NCI-H345 (cell line): ENCODE measurements around the gene AEN.

Source experiments
- DNase-seq: peaks from one replicate; lab custom pipeline; 2025; lab: John Stamatoyannopoulos, UW

The AEN gene

DNA sequence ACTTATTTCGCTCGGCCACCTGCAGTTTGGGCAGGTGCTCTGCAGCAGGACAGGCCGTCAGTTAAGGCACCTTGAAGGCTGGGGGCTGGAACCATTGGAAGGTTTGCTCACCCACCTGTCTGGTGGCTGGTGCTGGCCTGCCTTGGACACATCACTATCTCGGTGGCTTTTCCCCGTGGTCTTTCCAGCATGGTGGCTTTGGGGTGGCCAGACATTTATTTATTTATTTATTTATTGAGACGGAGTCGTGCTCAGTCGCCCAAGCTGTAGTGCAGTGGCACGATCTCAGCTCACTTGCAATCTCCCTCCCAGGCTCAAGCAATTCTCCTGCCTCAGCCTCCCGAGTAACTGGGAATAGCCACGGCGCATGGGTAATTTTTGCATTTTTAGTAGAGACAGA lies 29.4 kb downstream of the AEN start:
- DNase-seq, result no peak

DNA sequence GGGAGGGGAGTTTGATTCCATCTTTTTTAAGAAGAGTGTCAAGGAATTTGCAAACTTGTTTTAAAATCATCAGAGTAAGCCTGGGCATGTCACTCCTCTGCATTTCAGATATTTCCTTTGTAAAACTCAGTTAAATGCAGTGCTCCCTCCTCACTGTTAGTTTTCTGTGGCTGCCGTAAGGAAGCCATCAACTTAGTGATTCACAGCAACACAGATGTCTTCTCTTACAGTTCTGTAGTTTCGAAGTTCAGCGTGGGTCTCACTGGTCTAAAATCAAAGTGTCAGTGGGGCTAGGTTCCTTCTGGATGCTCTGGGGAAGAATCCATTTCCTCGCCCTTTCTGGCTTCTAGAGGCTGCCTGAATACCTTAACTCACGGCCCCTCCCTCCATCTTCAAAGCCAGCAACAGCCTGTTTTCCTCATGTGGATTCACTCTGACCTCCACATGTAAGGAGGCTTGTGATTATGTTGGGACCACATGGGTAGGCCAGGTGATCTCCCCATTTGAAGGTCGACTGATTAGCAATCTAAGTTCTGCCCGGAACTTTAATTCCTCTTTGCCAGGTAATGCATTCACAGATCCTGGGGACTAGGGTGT lies 30.1 kb downstream of the AEN start:
- no peak for DNase-seq

DNA sequence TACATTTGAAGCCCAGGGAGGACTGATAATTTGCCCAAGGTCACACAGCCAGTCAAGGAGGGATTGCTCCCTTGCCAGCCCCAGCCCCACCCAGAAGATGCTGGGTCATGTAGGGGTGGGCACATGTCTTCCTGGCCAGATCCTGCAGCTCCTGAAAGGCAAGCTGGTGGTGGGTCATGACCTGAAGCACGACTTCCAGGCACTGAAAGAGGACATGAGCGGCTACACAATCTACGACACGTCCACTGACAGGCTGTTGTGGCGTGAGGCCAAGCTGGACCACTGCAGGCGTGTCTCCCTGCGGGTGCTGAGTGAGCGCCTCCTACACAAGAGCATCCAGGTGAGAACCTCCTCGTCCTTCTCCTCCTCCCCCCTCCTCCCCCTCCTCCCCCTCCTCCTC lies 30.8 kb downstream of the AEN start:
- DNase-seq, result no peak

DNA sequence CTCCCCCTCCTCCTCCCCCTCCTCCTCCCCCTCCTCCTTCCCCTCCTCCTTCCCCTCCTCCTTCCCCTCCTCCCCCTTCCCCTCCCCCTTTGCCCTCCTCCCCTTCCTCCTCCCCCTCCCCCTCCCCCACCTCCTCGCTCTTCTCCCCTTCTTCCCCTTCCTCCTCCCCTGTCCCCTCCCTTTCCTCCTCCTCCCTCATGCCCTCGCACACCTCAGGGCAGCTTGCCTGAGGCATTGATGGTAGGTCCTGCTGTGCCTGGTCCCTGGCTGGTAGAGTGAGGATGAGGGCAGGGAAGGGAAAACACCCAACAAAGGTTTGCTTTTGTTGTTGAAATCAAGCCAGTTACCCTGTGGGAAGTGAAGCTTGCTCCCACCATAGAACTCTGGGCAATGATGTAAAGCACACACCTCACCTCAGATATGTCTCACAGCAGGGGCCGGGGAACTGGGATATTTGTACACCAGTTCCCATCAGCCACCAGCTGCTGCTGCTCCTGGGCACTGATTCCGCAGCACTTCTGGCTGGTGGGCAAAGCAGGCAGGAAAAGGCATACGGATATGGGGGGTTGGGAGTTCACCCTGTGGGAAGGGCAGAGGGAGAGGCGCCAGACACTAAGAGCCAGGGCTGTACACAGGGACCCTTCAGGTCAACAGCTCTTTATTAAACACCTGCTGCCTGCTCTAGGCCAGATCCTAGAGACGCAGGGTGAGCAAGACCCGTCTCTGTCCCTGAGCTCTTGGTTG lies 31.5 kb downstream of the AEN start:
- DNase-seq, result peak; percentile 63

DNA sequence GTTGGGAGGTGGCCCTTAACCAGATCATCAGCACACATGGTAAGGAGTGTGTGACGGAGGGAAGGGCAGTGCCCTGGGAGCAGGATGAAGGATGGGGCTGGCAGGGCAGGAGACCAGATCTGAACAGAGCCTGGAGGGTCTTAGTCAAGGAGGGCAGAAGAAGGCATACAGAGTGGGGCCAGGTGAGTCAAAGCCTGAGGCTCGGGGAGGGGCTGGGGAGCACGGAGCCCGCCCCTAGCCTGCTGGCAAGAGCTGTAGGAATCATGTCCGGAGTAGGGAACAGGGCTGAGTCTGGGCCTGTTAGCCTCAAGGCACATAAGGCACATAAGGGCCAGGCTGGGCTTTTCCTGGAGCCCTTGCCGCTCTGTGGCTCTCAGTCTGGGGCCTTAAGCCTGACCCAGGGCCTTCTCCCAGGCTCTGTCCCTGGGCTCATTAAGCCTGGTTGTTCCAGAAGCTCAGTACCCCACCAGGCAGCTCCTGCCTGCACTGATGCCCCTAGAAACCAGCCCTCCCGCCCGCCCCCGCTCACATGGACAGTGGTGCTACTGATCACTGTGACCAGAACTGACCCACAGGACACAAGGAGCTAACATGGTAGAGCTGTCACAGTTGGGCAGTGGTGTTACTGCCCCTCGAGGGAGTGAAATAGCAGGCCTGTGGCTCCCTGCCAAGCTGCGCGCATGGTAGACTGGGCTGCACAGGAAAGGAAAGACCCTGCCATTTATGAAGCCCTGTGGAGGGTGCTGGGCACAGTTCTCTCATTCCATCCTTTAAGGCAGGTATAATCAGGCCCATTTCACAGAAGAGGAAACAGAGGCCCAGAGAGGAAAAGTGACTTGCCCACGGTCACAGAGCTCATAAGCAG lies 32.3 kb downstream of the AEN start:
- no peak for DNase-seq

DNA sequence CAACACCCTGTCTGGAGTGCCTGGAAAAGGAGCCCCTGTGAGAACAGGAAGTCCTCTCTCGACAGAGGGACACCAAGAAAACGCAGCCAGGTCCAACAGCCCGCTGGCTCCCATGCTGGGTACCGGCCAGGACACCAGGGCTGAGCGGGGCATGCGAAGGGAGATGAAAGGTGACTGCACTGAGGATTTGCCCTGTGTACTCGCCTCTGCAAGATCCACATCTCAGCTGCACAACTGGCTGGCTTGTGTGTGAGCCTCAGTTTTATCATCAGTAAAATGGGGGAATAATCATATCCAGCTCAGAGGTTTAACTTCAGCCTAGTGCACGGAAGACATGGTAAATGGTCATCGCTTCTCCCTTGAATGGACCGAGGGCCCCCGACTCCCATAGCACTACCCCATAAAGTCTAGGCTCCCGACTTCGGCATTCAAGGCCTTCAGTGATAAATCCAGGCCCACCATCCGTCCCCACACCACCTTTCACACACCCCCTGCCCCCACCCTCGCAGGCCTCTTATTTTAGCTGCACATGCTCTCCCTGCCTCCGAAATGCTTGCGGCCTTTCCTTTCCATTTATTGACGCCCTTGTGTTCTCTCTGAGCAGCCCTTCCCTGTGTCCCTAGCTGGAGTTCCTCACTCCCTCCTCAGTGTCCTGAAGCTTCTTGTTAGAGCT lies 33.4 kb downstream of the AEN start:
- DNase-seq, result no peak

DNA sequence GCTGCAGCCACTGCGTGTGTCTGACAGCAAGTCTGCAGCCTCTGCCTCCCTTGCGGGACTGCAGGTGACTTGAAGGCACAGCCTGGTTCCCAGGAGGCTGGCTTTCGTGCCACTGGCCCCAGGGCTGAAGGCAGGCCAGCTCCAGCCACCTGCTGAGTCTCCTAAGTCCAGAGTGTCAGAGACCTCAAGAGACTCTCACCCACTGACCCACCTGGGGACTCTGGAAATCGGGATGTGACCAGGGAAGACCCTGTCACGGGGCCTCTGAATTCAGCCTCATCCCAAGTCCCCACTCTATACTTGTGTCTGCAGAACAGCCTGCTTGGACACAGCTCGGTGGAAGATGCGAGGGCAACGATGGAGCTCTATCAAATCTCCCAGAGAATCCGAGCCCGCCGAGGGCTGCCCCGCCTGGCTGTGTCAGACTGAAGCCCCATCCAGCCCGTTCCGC lies 34.0 kb downstream of the AEN start:
- DNase-seq, result no peak

DNA sequence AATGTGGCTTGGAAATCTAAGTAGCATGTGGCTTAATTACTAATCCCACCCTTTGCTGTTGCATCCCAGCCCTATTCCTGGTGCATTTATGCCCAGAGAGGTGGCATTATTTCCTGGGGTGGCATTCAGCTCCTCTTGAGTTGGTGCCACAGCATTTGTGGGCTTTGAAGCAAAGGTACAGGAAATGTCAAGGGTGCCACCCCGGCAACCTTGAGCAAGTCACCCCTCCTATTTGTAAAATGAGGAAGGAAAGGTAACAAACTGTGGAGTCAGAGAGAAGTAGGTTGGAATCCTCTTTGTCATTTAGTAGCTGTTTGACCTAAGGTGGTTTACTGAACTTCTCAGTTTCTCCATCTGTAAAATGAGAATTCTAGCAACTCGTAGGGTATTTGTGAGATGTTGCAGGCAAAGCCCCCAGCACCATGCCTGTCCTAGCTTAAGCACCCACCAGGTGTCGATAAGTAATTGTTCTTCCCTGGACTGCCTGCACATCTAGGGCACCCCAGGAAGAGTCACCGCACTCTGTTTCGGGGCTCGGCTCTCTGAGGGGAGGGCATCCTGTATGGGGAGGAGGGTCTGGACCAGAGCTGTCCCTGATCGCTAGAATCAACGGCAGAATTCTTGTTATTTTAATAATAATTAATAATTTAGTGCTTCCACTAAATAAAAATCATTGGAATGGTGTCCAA lies 34.8 kb downstream of the AEN start:
- no peak for DNase-seq

DNA sequence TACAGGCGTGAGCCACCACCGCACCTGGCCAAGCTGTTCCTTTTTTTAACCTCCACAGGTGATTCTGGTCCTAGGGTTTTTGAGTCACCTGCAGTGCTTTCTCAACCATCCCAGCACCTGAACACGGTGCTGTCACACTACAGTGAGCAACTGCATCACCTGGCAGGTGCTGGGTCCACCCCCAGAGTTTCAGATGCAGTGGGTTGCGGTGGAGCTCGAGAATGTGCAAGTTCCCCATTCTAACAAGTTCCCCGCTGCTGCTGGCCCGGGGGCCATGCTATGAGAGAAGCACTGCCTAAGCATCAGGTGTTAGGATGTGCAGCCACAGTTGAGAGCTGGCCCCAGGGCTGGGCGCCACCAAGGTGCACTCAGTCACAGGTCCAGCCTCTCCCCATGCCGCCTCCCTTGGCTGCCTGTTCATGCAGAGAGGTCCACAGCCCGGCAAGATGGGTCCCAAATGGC lies 35.7 kb downstream of the AEN start:
- DNase-seq, result no peak

DNA sequence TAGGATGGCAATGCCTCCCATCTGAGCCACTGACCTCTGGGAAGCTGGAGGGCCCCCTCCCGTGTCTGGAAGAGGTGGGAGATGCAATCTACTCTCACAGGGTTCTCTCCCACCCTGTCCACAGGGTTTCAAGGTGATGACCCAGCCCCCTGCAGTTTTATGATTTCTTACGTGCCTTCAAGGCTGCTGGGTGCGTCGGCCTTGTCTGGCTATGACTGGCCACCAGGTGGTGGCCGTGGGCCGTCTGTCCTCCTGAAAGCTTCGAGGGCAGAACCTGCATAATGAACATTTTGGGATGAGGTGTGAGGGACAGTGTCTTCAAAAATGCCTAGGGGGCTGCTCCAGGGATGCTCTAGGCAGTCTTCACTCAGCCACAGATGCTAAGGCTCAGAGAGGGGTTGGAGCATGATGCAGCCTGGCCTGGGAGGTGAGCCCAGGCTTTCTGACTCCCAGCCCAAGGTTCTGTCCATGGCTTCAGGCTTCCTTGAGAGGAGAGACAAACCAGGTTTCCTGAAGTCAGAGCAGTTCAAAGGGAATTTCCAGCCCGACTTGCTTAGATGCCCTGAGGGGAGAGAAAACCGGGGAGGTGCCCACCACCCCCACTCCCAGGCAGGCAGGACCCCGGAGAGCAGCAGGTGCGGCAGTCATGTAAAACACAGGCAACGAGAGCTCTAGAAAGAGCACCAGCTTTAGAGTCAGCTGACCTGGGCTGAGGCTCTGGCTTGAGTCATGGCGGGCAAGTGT lies 36.4 kb downstream of the AEN start:
- DNase-seq, result no peak

DNA sequence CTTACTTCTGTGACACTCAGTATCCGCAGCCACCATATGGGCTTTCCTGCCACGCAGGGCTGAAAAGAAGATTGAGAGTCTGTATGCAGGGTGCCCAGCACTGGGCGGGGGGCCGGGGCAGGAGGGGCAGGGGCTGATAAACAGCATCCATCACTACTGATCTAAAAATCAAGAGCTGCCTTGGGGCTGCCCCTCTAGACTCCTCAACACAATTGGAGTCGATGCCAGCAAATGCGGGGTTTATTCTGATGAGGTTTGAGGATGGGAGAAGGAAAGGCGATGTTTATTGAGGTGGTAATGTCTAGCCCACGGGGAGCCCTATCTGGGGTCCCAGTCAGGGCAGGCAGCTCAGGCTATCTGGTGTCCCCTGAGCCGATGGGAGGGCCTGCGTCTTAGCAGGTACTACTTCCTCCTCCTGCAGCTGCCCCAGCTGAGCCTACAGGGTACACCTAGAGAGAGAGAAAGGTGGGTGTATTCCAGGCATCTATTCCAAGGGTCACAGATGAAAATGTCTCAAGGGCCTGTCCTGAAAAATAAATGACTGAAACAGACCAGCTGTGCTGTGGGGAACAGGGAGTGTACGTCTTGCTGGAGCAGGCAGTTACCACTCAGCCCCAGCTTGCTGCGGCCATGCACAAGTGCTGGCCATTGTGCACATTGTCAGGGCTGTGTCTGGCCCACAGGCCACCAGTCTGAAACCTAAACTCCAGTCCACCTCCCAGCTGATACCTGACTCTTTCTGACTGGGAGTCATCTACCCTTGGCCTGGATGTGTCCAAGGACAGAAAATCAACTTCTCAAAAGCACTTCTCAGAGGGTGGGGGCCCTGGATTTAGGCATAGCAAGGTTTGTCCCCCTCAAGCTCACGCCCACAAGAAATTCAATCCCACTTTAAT lies 37.2 kb downstream of the AEN start:
- no peak for DNase-seq

DNA sequence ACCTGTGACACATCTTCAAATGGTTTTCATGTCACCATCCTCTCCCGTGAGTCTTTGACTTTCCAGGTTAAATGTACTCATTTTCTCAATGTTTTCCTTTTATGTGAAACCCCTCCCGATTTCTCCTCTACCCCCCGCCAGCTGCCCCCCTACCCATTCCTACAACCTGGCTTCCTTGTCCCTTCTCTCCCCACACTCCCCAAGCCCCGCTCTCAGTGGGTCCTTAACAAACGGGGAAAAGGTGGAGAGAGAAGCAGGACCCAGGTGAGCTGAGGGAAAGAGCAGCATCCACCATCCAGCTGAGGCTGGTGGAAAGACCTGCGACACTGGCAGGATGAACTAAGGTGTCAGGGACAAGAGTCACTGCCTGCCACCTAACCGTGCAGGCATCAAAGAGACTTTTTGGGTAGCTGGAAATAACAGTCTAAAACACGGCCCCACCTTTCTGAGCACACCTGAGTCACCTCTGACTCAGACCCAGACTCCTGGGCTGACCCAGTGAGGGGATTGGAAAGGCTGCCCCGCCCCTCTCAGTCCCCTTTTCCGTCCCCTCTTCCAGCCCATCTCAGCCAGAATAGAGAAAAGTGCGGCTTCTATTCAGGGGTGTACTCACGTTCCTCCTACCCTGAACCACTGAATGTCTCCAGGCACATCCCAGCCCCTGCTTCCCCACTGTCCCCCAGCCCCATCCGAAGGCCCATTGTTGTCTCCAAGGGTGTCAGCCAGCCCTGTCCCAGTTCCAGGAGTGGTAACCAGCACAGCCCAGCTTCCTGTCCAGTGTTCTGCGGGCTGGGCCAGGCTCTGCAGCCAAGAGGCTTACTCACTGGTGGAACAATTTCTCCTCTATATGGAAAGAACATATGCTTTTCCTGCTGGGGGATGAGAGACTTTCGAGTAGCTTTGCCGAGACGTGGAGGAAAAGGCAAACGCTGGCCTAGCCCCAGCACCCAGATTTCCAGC lies 38.1 kb downstream of the AEN start:
- no peak for DNase-seq

DNA sequence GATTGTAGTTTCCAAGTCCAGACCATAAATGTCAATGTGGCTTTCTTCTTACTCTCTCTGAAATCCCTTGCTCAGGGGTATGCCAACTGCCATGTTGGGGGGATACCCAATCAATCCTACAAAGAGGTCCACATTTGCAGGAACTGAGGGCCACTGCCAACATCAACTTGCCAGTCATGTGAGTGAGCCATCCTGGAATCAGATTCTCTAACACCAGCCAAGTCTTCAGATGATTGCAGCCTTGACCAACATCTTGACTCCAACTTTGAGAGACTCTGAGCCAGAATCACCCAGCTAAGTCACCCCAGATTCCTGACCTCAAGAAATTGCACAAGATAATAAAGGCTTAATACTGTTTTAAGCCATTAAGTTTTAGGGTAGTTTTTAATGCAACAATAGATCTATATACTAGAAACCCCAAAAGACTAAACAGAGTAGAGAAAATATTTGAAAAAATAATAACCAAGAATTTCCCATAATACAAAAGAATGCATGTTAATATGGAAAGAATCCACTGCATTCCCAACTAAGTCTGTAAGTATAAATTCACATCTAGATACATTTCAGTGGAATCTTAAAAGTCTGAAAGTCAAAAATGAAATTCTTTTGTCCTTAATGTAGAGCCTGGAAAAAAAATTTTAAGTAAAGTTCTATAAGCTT lies 40.0 kb downstream of the AEN start:
- DNase-seq, result no peak

DNA sequence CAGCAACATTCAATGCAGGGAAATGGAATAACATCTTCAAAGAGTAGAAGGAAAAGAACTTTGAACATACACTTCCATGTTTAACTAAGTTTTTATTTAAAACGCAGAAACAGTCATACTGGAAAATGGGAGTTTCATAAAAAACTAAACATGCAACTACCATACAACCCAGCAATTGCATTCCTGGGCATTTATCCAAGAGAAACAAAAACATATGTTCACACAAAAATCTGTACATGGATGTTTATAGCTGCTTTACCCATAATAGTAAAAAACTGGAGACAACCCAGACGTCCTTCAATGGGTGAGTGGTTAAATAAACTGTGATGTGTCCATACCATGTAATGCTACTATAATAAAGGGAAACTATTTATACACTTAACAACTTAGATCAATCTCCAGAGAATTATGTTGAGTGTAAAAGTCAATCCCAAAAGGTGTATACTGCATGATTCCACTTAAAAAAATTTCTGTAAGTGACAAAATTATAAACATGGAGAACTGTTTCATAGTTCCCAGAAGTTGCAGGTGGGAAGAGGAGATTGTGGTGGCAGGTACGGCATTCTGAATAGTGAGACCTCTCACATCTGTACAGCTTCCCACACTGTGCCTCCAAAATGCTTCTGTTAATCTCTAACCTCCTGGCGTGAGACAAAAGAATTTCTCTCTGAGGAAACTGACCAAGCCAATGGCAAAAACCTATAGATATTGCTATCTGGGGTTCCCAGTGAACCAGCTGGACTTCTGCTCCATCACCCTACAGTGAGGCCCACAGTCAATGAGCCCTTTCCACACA lies 40.8 kb downstream of the AEN start:
- no peak for DNase-seq

DNA sequence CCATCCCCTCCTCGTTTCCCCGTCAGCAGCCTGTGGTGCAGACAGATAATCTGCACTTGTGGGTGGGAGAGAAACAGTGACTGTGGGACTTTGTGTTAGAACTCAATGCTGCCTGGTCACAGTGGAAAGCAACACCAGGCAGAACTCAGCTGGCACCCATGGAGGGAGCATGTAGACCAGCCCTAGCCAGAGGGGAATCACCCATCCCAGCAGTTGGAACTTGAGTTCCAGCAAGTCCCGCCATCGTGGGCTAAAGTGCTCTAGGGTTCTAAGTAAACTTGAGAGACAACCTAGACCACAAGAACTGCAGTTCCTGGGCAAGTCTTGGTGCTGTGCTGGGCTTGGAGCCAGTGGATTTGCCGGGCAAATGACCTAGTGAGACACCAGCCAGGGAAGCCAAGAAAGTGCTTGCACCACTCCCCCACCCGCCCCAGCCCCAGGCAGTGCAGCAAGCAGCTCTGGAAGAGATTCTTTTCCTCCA lies 42.0 kb downstream of the AEN start:
- no peak for DNase-seq

DNA sequence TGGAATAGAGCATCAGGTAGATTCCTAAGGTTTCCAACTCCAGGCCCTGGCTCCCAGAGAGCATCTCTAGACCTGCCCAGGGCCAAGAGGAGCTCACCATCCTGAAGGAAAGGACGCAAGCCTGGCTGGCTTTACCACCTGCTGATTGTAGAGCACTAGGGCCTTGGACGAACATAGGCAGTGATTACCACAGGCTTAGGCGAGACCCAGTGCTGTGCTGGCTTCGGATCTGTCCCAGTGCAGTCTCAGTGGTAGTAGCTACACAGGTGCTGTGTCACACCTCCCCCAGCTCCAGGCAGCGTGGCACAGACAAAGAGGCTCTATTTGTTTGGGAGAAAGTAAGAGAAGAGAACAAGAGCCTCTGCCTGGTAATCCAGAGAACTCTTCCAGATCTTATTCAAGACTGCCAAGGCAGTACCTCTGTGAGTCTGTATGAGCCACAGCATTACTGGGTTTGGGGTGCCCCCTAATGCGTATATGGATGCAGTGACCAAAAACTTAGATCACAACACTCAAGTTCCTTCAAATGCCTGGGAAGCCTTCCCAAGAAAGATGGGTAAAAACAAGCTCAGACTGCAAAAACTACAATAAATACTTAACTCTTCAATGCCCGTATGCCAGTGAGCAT lies 43.1 kb downstream of the AEN start:
- no peak for DNase-seq

DNA sequence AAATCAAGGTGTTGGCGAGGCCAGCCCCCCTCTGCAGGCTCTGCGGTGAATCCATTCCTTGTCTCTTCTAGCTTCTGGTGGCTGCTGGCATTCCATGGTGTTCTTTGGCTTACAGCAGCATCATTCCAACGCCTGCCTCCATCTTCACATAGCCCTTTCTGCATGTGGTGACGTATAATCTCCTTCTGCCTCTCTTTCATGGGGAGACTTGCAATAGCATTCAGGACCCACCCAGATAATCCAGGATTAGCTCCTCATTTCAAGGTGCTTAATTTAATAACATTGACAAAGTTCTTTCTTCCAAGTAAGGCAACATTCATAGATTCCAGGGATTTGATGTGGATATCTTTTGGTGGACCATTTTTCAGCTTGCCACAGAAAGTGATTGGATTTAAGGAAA lies 53.5 kb downstream of the AEN start:
- DNase-seq, result no peak
